ENCODE data around the gene FBN3.

Gene FBN3

DNA sequence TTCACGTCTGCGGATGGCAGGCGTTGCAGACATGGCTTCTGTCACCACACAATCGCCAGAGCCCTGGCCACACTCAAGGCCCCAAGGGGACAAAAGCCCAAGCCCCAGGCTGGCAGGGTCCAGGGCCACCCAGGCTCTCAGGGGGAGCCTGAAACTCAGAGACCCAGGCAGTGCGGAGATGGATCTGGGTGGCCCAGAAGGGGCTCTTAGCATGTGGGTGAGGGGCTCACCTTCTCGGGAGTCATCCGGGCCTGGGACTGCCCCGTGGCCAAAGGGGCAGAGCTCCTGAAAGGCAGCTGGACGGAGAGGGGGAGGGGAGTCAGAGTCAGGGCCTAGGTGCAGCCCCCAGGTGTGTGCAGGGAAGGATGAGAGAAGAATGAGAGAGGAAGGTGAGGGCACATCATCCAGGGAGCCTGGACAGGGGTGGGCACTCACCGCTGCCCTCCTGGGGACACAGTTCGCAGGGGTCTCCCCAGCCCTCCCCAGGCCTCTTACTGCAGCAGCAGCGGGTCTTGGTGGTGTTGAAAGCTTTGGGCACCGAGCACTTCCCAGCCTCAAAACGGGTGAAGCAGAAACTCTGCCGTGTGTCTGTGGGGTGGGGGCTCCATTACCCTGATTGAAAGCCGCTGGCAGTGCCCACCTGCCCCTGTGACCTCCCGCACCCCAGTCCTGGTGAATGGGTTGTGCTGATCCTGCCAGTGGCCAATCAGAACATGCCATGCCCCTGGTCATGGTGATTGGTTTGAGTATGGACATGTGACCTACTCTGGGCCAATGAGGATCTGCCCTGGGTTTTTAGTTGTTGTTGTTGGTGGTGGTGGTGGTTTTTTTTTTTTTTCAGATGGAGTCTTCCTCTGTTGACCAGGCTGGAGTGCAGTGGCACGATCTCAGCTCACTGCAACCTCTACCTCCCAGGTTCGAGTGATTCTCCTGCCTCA, 59.5 kb downstream of the FBN3 start:
- no peaks in the 10 kb centered on the region; the same call in 1 of the 2 replicates for H3K27me3 ChIP-seq (ENCODE audit: insufficient read depth, low read depth)
- no peak overlapping the region for H3K27ac ChIP-seq
- no peak overlapping the region for H3K9ac ChIP-seq
- H4K20me1 ChIP-seq (ENCODE audit: insufficient read depth) = no peaks in the 10 kb centered on the region
- no peaks in the 10 kb centered on the region for H3K36me3 ChIP-seq (ENCODE audit: insufficient read depth)
- H3K4me2 ChIP-seq = no peak overlapping the region
- H3K4me1 ChIP-seq (ENCODE audit: low read depth, poor library complexity, severe bottlenecking) = no peaks in the 10 kb centered on the region
- no peak overlapping the region for H2AFZ ChIP-seq (ENCODE audit: low read depth)
- H3K79me2 ChIP-seq (ENCODE audit: insufficient read depth, low read depth) = no peaks in the 10 kb centered on the region
- no peak overlapping the region for H3K4me3 ChIP-seq (IDR thresholded peaks at IDR 0.05; ENCODE audit: insufficient read depth, low read depth, low read length)
- TF ChIP-seq, protein P1, sequence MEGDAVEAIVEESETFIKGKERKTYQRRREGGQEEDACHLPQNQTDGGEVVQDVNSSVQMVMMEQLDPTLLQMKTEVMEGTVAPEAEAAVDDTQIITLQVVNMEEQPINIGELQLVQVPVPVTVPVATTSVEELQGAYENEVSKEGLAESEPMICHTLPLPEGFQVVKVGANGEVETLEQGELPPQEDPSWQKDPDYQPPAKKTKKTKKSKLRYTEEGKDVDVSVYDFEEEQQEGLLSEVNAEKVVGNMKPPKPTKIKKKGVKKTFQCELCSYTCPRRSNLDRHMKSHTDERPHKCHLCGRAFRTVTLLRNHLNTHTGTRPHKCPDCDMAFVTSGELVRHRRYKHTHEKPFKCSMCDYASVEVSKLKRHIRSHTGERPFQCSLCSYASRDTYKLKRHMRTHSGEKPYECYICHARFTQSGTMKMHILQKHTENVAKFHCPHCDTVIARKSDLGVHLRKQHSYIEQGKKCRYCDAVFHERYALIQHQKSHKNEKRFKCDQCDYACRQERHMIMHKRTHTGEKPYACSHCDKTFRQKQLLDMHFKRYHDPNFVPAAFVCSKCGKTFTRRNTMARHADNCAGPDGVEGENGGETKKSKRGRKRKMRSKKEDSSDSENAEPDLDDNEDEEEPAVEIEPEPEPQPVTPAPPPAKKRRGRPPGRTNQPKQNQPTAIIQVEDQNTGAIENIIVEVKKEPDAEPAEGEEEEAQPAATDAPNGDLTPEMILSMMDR (conservative IDR thresholded peaks at IDR 0.05; ENCODE audit: low read depth, low read length) = no peak

DNA sequence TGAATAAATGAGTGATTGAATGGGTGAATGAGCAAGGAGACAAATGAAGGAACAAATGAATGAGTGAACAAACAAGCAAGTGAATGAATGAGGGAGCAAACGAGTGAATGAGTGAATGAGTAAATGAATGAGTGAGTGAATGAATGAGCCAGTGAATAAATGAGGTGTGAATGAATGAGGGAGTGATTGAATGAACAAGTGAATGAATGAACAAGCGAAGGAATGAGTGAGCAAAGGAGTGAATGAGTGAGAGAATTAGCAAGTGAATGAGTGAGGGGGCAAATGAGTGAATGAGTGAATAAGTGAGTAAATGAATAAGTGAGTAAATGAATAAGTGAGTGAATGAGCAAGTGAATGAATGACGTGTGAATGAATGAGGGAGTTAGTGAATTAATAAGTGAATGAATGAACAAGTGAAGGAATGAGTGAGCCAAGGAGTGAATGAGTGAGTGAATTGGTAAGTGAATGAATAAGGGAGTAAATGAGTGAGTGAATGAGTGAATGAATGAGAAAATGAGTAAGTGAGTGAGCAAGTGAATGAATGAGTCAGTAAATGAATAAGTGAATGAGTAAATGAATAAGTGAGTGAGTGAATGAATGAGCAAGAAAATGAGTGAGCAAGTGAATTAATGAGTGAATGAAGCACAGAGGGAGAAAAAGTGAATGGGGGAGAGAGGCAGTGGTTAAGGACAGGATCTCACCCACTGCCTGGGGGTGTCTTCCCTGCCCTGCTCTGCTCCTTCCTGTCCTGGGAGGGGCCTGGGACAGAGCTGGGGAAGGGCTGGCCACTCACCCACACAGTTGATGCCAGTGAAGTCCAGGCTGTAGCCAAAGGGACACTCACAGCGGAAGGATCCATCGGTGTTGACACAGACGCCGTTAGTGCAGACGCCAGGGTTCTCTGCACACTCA, 60.4 kb downstream of the FBN3 start:
- H3K4me1 ChIP-seq (ENCODE audit: low read depth, poor library complexity, severe bottlenecking) = no peaks in the 10 kb centered on the region
- TF ChIP-seq, protein P1 (conservative IDR thresholded peaks at IDR 0.05; ENCODE audit: low read depth, low read length) = no peak
- H3K27me3 ChIP-seq (ENCODE audit: insufficient read depth, low read depth) = no peaks in the 10 kb centered on the region; the same call in 1 of the 2 replicates
- H3K79me2 ChIP-seq (ENCODE audit: insufficient read depth, low read depth) = no peaks in the 10 kb centered on the region
- H4K20me1 ChIP-seq (ENCODE audit: insufficient read depth) = no peaks in the 10 kb centered on the region
- no peak overlapping the region for H3K27ac ChIP-seq
- no peak overlapping the region for H2AFZ ChIP-seq (ENCODE audit: low read depth)
- no peak overlapping the region for H3K4me2 ChIP-seq
- no peaks in the 10 kb centered on the region for H3K36me3 ChIP-seq (ENCODE audit: insufficient read depth)
- H3K9ac ChIP-seq = no peak overlapping the region
- H3K4me3 ChIP-seq (IDR thresholded peaks at IDR 0.05; ENCODE audit: insufficient read depth, low read depth, low read length) = no peak overlapping the region

DNA sequence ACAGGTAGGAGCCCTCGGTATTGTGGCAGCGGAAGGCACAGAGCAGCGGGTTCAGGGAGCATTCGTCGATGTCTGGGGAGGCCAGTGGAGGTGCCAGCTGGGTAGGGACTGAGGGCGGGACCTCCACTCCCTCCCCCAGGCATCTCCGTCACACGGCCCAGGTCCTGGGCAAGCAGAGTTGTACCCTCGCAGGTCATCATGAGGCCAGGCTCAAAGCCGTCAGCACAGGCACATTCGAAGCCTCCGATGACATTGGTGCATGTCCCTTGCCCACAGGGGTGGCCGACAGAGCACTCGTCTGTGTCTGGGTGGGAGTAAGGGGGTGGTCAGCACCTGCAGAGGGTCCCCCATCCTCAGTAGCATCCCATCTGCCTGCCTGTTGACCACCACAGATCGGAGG, 61.5 kb downstream of the FBN3 start:
- TF ChIP-seq, protein P1 (conservative IDR thresholded peaks at IDR 0.05; ENCODE audit: low read depth, low read length) = no peak
- Histone ChIP-seq H3K27me3 (ENCODE audit: insufficient read depth, low read depth) (no peaks in the 10 kb centered on the region; the same call in 1 of the 2 replicates), H3K4me3 (IDR thresholded peaks at IDR 0.05; ENCODE audit: insufficient read depth, low read depth, low read length) (no peak overlapping the region), H3K79me2 (ENCODE audit: insufficient read depth, low read depth) (no peaks in the 10 kb centered on the region), H3K27ac (no peak overlapping the region), H2AFZ (ENCODE audit: low read depth) (no peak overlapping the region), H3K9ac (no peak overlapping the region), H3K4me2 (no peak overlapping the region), H3K4me1 (ENCODE audit: low read depth, poor library complexity, severe bottlenecking) (no peaks in the 10 kb centered on the region), H4K20me1 (ENCODE audit: insufficient read depth) (no peaks in the 10 kb centered on the region), H3K36me3 (ENCODE audit: insufficient read depth) (no peaks in the 10 kb centered on the region)

DNA sequence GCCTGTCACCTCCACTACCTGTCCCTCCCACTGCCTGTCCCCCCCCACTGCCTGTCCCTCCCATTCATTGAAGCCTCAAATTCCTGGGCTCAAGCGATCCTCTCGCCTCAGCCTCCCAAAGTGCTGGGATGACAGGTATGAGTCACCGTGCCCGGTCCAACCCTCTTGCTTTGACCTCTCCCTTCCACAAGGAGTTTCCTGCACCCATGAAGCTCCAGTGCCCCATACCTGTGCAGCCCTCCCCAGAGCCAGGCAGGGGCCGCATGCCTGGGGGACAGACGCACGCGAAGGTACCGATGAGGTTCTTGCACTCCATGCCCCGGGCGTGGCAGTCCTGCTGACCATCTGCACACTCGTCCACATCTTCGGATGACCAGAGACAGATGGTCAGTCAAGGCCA, 62.5 kb downstream of the FBN3 start:
- H3K4me2 ChIP-seq = no peak overlapping the region
- H3K4me3 ChIP-seq (IDR thresholded peaks at IDR 0.05; ENCODE audit: insufficient read depth, low read depth, low read length) = no peak overlapping the region
- H2AFZ ChIP-seq (ENCODE audit: low read depth) = no peak overlapping the region
- no peaks in the 10 kb centered on the region for H3K4me1 ChIP-seq (ENCODE audit: low read depth, poor library complexity, severe bottlenecking)
- no peaks in the 10 kb centered on the region for H4K20me1 ChIP-seq (ENCODE audit: insufficient read depth)
- no peaks in the 10 kb centered on the region; the same call in 1 of the 2 replicates for H3K27me3 ChIP-seq (ENCODE audit: insufficient read depth, low read depth)
- H3K79me2 ChIP-seq (ENCODE audit: insufficient read depth, low read depth) = no peaks in the 10 kb centered on the region
- no peaks in the 10 kb centered on the region for H3K36me3 ChIP-seq (ENCODE audit: insufficient read depth)
- TF ChIP-seq, protein P1 (conservative IDR thresholded peaks at IDR 0.05; ENCODE audit: low read depth, low read length) = no peak
- no peak overlapping the region for H3K27ac ChIP-seq
- no peak overlapping the region for H3K9ac ChIP-seq

Measured in KMS-11 (cell line).